Superior temporal gyrus (tissue), 1 donor: ENCODE measurements around the gene MINK1.

Experiments used
- DNase-seq: peaks from one replicate; pipeline ENCODE4 v3.0.0-alpha.2; 2016; ENCODE audit errors: extremely low spot score

Gene MINK1

GRCh38 chr17:4932756-4933155, 99.6 kb downstream of the MINK1 start:
- DNase-seq, result no peak

DNA sequence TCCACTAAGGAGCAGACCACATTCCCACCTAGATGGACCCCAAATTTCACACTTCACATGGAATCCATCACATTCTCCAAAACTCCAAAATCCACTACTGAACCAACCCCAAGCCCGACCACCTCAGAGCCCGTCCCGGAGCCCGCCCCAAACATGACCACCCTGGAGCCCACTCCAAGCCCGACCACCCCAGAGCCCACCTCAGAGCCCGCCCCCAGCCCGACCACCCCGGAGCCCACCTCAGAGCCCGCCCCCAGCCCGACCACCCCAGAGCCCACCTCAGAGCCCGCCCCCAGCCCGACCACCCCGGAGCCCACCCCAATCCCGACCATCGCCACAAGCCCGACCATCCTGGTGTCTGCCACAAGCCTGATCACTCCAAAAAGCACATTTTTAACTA, 100.5 kb downstream of the MINK1 start:
- no peak for DNase-seq

GRCh38 chr17:4934173-4934979, 101.2 kb downstream of the MINK1 start:
- DNase-seq, result no peak

DNA sequence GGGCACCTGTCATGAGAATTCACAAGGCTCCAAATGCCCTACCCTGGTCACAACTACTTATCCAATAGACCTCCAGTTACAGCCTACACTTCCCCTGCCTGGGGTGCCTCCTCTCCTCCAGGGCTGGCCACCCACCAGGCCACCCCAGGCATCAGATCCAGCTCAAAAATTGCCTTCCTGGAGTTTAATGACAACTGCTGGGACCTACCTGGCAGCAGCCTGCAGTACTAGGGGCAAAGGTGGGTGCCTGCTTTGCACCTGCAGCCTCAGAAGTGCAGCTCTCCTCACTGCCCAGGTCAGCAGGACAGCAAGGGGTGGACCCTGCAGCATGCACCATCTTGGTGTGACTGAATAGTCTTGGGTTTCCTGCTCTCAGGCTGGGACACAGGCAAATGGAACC, 102.5 kb downstream of the MINK1 start:
- no peak for DNase-seq

GRCh38 chr17:4936436-4936835, 103.3 kb downstream of the MINK1 start:
- DNase-seq, result no peak

DNA sequence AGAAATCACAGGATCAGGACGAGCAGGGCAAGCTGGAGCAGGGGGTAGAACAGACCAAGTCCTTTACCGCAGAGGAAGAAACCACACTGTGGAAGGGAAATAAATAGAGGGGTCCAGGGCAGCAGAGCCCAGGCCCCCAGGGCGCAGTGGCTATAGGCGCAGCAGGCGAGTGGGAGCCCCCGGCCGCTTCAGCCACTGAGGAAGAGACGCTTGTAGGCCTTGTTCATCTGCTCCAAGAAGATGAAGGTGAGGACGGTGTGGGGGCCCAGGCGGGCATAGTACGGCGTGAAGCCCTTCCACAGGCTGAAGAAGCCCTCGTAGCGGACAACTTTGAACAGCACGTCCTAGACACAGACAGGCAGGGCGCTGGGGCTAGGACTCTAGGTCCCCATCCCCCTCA, 104.4 kb downstream of the MINK1 start:
- DNase-seq, result no peak

DNA sequence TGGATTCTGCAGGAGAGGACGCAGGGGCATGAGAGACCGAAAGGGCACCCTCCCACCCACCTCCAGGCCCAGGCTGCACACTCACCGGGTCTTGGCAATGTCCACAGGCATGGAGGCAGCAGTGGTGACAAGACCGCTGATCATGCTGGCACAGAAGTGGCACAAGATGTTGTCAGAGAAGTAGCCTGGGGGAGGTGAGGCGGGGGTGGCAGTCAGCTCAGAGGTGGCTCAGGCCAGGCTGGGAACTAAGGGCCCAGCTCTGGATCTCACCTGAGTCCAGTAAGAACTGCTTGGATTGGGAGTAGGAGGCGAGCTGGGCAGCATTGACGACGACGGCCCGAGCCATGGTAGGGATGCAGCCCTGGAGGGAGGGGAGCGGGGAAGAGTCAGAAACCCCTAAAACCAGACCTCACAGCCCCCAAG, 104.9 kb downstream of the MINK1 start:
- no peak for DNase-seq

GRCh38 chr17:4938688-4939545, 105.8 kb downstream of the MINK1 start:
- DNase-seq, result no peak

DNA sequence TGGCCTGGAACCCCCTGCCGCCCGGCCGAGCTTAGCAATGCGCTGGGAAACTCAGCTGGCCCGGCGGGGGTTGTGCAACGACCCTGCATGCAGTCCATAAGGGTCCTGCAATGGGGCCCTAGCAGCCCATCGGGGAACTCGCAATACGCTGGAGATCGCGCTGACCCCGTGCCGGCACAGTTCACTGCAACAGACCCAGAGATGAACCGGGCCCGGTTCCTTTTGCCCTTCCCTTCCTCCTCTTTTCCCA, 106.3 kb downstream of the MINK1 start:
- peak; percentile 19 for DNase-seq

GRCh38 chr17:4939796-4940554, 106.8 kb downstream of the MINK1 start, which contains the start of the genes RNF167 and SLC25A11:
RNF167 (plus strand) TSS chr17:4940268; CDS start chr17:4940910, 642 bp downstream.
SLC25A11 (minus strand) TSS chr17:4940046; CDS start chr17:4939910, 136 bp downstream.
- peak; percentile 99 for DNase-seq

GRCh38 chr17:4940555-4941318, 107.6 kb downstream of the MINK1 start:
- DNase-seq, result no peak

GRCh38 chr17:4941319-4941610, 108.1 kb downstream of the MINK1 start:
- DNase-seq, result no peak

- no peak for DNase-seq
These were observed 109.8 kb downstream of the MINK1 start for GRCh38 chr17:4942760-4943508.

DNA sequence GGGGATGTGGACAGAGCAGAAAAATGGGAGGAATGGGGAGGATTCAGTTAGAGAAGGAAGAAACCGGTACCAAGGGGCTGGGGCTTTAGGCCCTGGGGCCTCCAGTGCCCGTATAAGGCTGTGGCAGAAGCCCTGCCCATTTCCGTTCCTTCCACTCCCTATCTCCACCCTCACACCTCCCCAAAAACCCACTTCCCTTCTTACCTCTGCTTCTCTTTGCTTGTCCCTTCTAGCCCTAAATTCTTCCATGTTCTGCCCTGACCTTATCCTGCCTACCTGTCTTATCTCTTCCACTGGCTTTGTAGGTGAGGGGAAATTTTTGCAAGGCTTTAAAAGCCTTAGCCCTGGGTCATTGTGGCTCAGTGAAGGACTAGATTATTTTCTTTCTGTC, 111.0 kb downstream of the MINK1 start:
- no peak for DNase-seq

DNA sequence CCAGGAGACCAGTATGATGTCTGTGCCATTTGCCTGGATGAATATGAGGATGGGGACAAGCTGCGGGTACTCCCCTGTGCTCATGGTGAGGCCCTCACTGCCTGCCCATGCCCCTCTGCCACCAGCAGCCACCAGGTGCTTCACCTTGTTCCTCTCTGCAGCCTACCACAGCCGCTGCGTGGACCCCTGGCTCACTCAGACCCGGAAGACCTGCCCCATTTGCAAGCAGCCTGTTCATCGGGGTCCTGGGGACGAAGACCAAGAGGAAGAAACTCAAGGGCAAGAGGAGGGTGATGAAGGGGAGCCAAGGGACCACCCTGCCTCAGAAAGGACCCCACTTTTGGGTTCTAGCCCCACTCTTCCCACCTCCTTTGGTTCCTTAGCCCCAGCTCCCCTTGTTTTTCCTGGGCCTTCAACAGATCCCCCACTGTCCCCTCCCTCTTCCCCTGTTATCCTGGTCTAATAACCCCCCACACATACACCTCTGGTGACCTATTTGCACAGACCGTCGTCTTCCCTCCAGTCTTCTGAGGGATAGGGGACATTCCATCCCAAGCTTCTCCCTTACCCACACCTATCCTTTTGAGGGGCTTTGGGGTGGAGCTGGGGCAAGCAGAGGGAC, 111.5 kb downstream of the MINK1 start:
- no peak for DNase-seq

- peak; percentile 48 for DNase-seq
These were observed 112.2 kb downstream of the MINK1 start for GRCh38 chr17:4945176-4945943.

GRCh38 chr17:4945944-4946280, 112.8 kb downstream of the MINK1 start:
- no peak for DNase-seq

DNA sequence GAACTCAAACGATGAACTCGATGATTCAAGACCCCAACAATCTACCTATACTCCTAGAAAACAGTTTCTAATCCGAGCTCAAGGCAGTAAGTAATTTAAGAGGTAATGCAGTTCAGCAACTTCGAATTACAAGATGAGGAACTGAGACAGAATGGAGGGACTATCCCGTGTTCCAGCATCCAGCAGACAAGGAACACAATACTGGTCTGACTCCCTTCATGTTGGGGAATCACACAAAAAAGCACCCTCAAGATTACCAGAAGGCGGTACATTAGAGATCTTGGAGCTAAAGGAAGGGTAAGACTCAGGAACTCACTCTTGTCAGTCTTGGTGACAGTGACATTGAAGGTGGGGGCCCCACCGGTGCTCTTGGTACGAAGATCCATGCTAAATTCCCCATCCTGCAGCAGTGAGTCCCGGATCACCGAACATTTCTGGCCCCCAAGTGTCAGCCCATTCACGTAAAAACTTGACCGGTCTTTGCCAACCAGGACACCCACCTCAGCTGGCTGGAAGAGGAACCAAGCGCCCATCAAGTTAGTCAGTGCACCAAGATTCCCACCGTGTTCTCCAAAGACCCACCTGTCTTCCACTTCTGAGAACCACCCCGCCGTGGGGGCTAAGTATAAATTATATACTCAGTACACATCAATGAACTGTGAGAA, 113.3 kb downstream of the MINK1 start:
- DNase-seq, result no peak

DNA sequence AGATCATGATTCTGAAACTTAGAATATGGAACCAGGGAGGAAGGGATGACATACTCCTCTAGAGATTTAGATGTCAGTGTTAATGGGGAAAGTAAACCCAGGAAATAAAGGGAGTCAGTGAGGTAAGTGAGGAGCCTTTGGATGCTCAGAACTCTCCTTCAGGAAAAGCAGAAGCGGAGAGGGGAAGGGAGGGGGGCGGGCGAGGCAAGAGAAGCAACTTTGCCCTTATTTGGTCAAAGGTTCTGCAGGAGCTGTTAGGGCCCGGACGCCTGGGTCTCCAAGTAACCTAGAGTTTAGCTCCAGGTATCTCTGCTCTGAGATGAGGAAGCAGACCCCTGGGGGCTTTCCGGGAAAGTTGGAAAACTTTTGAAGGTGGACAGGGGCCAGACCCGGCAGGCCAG, 113.9 kb downstream of the MINK1 start:
- DNase-seq, result no peak
